GM12892 (cell line): Measurements from ENCODE around the gene MEX3D.
A peak's percentile ranks its signal among the peaks of the same experiment; 100 is the strongest.

Source experiments
- DNase-seq: peaks from one replicate; pipeline ENCODE4 v3.0.0; 2011; ENCODE audit not compliant: insufficient read length
- FAIRE-seq: peaks from 2 replicates; lab custom pipeline; 2011; peaks lifted over from hg19 to GRCh38; lab: Jason Lieb, UNC
- POLR2A ChIP-seq: IDR thresholded peaks from 2 replicates; pipeline ENCODE4 v1.6.1; 2011; ENCODE audit warnings: low read depth, low read length, control low read depth
- POLR2AphosphoS5 ChIP-seq: IDR thresholded peaks from 2 replicates; pipeline ENCODE4 v1.6.1; 2011; ENCODE audit warnings: low read depth, low read length, control low read depth
- TAF1 ChIP-seq: IDR thresholded peaks from 2 replicates; pipeline ENCODE4 v1.6.1; 2011; ENCODE audit warnings: low read depth, mild to moderate bottlenecking, control low read depth, low read length, borderline replicate concordance

The MEX3D gene

DNA sequence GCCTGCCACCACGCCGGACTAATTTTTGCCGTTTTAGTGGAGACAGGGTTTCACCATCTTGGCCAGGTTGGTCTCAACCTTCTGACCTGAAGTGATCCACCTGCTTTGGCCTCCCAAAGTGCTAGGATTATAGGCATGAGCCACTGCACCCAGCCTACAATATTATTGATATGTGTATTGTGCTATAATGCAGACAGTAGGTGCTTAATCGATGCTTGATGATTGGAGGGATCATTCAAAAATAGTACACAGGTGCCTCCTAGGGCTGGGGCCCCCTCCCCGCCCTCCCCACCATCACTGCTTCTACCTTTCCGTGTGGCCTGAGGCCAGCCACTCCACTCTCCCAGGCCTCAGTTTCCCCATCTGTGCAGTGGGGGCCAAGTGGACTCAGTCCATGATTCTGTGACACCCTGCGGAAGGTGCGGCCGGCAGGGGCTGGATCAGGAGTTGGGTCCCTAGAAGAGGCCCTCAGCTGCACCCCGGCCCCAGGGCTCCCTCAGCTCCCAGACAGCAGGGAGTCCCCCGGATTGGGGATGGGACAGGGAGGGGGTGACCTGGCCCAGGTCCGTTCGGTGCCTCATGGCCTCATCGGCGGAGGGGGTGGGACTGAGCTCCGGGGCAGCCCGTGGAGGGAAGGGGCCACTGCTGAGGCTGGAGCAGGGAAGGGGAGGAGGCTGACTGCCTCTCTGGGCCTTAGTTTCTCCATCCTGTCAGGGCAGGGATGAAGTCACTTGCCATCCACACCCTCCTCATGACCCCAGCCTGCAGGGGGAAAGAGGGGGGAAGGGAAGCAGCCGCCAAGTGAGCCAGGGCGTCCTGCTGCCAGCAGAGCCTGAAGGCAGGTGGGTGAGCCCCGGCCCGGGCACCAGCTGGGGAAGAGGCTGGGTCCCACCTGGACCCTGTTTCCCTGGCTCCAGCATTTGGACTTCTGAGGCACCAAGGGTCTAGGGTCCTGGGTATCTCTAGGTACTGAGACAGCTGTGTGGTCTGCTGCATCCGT is 56.5 kb downstream of the MEX3D start:
- no peak for DNase-seq
- FAIRE-seq: no peak
- TF ChIP-seq POLR2A (no peak), TAF1 (no peak), POLR2AphosphoS5 (no peak)

DNA sequence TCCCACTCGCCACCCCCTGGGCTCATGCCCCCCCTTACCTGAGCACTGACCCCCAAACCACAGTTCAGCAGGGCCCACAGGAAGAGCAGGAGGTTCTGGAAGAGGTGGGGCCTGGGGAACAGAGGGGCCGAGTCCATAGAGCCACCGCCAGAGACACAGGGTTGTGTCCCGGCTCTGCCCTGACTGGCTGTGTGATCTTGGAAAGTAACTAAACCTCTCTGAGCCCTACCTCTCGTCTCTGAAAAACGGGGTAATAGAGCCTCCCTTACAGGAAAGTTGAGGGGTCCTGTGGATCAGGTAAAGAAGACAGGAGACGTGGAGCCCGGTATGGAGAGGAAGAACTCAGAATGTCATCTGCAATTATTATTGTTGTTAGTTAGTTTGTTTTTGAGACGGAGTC is 57.3 kb downstream of the MEX3D start:
- DNase-seq (no peak), FAIRE-seq (no peak)
- no peak for TF ChIP-seq TAF1
- no peak for TF ChIP-seq POLR2A
- TF ChIP-seq POLR2AphosphoS5: no peak

DNA sequence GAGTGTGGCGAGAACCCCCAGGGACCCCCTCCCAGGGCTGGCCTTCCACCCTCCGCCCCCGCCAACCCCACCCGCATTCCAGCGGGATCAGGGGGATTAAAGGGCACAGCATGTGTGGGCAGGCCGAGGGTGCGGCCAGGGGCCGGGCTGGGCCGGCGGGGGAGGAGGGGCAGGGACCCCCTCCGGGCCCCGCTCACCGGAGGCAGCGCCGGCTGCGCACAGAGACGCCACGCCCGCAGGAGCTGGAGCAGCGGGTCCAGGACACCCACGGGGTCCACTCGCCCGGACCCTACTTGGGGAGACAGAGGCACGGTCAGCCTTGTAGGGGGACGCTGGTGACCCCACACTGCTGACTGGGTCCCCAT is 57.7 kb downstream of the MEX3D start:
- DNase-seq (no peak), FAIRE-seq (no peak)
- TF ChIP-seq POLR2A (no peak), POLR2AphosphoS5 (no peak), TAF1 (no peak)

DNA sequence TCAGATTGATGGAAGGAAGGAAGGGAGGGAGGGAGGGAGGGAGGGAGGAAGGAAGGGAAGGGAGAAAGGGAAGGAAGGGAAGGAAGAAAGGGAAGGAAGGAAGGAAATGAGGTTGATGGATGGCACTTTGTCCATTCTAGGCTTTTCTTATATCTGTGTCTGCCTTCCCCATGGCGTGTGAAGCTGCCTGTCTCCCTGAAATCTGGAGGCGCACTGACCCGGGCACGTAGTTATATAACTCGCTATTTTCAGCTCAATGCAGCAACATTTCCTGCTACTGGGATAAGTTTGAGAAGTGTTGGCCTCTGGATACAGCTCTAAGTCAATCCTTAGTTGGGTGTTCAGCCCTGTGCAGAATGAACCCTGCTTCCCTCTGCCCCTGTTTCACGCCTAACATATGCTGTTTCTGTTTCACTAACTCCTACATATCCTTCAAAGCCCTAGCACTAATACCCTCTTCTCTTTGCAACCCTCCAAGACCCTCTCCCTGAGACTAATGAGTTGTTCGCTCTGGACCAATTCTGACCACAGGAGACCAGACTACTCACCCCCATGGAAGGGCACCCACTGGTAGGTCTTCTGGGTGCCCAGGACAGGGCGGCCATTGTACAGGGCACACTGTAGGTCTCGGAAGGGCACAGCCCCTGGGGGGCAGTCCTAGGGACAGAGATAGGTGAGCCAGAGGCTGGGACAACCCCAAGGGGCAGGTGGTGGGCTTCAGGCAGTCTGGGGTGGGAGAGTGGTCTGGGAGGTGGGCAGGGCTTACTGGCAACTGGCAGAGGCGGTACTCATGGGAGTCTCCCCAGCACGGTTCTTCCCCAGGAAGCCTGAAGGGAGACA is 58.3 kb downstream of the MEX3D start:
- TF ChIP-seq POLR2A: no peak
- TF ChIP-seq TAF1: no peak
- TF ChIP-seq POLR2AphosphoS5: no peak
- FAIRE-seq (no peak), DNase-seq (no peak)

DNA sequence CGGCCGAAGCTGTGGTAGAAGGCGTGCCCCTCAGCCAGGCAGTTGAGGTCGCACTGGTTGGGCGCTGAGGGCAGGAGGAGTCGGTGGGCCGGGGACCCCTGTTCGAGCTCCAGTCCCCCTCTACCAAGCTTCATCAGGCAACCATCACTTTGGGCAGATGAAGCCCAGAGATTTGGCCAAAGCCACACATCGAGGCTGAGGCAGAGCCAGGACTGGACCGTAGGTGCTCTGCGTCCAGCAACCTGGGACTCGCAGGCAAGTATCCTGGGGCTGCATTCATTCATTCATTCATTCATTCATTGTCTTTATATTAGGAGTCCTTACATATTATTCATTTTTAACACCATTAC is 59.6 kb downstream of the MEX3D start:
- DNase-seq: no peak
- TF ChIP-seq TAF1 (no peak), POLR2A (no peak), POLR2AphosphoS5 (no peak)
- no peak for FAIRE-seq

DNA sequence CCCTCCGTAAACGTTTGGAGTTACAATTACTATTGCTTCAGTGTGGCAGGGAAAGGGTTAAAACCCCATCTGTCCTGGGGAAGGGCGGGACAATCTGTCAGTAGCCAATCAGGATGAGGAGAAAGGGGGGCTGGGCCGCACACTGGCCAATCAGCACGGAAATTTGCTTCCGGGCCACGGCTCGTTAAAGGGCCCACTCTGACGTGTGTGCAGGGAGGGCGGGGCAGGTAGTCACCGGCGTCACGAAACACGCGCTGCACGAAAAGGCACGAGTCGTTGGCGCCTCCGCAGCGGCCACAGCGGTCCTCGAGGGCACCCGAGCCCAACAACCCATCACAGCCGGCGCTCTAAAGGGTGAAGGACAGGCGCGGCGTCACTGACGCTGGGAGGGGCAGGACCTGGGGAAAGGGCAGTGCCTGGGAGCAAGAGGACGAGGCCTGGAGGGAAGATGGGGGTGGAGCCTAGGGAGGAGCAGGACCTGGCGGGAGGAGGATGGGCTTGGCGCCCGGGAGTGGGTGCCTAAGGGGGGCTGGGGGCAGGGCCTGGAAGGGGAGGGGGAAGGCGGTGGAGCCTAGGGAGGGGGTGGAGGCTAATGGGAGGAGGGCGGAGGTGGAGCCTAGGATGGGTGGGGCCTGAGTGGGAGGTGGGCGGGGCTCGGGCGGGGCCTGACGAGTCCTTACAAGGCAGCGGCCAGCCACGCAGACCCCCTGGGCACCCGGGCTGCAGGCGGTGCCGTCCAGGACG is 60.2 kb downstream of the MEX3D start:
- peak; percentile 46 for FAIRE-seq
- peak; percentile 94 for DNase-seq

DNA sequence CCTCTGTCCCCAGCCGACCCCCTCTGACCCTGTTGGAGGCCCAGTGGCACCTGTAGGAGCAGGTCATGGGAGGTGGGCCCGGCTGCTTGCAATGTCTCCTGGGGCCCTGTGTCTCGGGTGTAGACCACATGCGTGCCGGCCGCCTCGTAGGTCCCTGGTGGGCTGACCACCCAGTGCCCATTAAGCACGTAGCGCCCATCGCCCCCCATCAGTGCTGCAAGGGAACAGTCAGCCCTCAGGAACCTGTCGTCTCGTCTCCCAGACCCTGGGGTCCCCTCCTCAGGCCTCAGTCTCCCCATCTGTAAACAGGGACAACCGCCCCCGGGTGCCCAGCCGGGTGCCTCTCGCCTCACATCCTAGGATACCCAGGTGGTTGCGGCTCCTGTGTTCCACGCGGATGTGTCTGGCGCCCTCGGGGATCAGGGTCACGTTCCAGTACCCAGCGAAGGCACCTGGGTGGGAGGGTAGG is 60.9 kb downstream of the MEX3D start:
- DNase-seq (no peak), FAIRE-seq (no peak)
- no peak for TF ChIP-seq TAF1
- no peak for TF ChIP-seq POLR2AphosphoS5
- no peak for TF ChIP-seq POLR2A

More for the DNA sequence above, 60.2 kb downstream of the MEX3D start:
- TF ChIP-seq TAF1 (no peak), POLR2AphosphoS5 (no peak), POLR2A (no peak)

DNA sequence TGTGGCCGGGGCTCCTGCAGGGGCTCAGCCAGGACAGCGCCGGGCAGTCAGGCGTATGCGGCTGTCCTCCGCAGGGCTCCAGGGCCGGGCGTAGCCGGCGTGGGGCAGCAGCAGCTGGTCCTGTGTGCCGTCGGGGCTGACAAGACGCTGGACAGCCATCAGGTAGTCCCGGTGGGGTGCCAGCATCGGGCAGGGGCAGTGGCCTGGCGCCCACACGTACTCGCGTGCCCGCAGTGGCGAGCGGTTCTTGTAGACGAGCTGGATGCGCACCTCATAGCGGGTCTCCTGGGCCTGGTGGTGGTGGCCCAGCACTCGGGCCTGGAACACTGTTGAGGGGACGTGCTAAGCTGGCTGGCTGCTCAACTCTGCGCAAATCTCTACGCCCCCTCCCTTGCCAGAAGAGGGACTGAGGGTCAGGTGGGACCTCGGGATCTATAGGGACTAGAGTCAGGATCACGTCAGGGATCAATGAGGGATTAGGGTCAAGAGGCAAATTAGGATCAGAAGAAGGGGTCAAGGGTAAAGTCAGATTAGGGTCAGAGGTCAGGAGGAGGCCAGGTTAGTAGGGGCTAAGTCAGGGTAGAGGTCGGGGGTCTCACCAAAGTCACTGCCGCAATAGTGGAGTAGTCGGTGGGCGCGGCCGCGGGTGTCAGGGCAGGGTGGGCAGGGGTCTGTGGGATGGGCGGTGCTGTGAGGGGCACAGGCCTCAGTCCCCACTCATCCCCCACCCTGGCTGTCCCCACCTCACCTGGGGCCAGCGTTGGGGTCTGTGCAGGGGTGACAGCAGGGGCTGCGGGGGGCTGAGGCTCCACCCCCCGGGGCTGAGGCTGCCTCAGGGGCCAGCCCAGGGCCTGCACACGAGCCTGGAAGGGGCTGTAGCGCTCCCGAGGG is 61.9 kb downstream of the MEX3D start:
- TF ChIP-seq POLR2AphosphoS5 (no peak), TAF1 (no peak), POLR2A (no peak)
- no peak for DNase-seq
- no peak for FAIRE-seq

DNA sequence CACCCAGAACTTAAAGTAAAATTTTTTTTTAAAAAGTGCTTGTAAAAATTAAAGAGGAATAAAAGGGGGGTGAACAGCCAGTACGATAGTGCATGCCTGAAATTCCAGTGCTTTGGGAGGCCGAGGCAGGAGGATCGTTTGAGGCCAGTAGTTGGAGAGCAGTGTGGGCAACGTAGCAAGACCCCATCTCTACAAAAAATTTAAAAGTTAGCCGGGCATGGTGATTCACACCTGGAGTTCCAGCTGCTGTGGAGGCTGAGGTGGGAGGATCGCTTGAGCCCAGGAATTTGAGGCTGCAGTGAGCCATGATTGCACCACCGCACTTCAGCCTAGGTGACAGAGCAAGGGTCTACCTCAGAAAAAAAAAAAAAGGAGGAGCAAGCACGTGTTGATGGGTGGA is 63.1 kb downstream of the MEX3D start:
- FAIRE-seq: no peak
- no peak for DNase-seq
- TF ChIP-seq POLR2A: no peak
- no peak for TF ChIP-seq TAF1
- no peak for TF ChIP-seq POLR2AphosphoS5
